Measurements from ENCODE around the gene SMC1A. TPM values are rescaled to one million over a fixed set of nuclear protein-coding genes. Genes with fewer than 3 reads are reported as not detected.

Gene SMC1A
- total and polyA plus RNA-seq, 2 of the 8 experiments (the other 6 are each of a cell fraction or from before 2014, with no cell fraction given): 22.2 to 98.1 TPM

DNA sequence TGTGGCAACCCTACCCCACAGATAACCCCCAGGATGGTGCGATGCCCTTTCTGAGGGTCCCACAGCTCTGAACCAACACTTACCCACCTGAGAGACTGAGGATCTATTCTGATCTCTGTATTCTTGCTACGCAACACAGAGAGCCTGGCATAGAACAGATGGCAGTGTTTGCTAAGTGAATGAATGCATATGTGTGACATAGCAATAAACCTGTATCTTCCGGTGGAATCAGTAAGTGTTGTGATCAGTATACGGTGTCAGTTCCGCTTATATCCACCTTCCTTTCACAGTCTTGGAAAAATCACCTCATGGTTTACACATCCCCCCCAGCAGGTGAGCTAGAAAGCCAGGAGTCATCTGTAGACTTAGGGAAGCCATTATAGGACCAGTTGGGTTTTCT lies 17.6 kb upstream of the SMC1A start:
- no peak overlapping the region for H4K5ac ChIP-seq (ENCODE audit: insufficient read length, low read depth, low read length)
- no peak overlapping the region for H2AK5ac ChIP-seq (ENCODE audit: low read depth, low read length)
- no peaks in the 10 kb centered on the region for H3K79me1 ChIP-seq (ENCODE audit: low read depth, low read length)
- H4K91ac ChIP-seq (replicated peaks; ENCODE audit: insufficient read length, low read length): no peak overlapping the region
- DNase-seq (ENCODE audit: low read depth in 1 of 2, low spot score in 2 of 2): no peak
- CTCF ChIA-PET (ENCODE audit: partially characterized antibody): interaction anchor here (0.8 to 0.9 kb wide), 2 partner anchors 31 to 156 kb away, joined by 3 read pairs; no protein-coding TSS in a partner anchor
- H4K8ac ChIP-seq (ENCODE audit: extremely low read depth, insufficient read depth, low read length): no peak overlapping the region
- no peaks in the 10 kb centered on the region for H3K9me3 ChIP-seq (ENCODE audit: insufficient read depth in 2 of 2, low read depth in 1 of 2, low read length in 1 of 2)
- H2BK20ac ChIP-seq (ENCODE audit: low read length): no peak overlapping the region
- H3K14ac ChIP-seq (ENCODE audit: insufficient read length): no peak overlapping the region
- peak; percentile 86 for FAIRE-seq
- H2BK5ac ChIP-seq (ENCODE audit: low read depth, low read length): no peak overlapping the region
- H3K4me3 ChIP-seq (ENCODE audit: extremely low read depth in 1 of 4, insufficient read depth in 2 of 4, low read depth in 3 of 4, low read length in 4 of 4): peak overlapping the region in 2 of 4 experiments; percentile 56 to 65; a peak in 5 of 8 replicates
- no peak overlapping the region for H3K56ac ChIP-seq (replicated peaks; ENCODE audit: insufficient read length, low read depth, low read length)
- no peaks in the 10 kb centered on the region for H3K36me3 ChIP-seq (ENCODE audit: control insufficient read depth in 2 of 4, insufficient read depth in 4 of 4, low read length in 3 of 4)
- 0 out of 7 replicates have a peak, but pooled peaks cover 0 to 3% (median 0%) of the 10 kb centered on the region in 4 experiments for H3K4me1 ChIP-seq (replicated peaks in 1 of 4; ENCODE audit: control insufficient read depth in 3 of 4, insufficient read depth in 4 of 4, low read length in 3 of 4)
- H3K18ac ChIP-seq (ENCODE audit: extremely low read depth, low read length): no peak overlapping the region
- peaks cover 0 to 12% (median 7%) of the 10 kb centered on the region in 4 experiments; a peak in 5 of 7 replicates for H3K27me3 ChIP-seq (replicated peaks in 1 of 4; ENCODE audit: control insufficient read depth in 3 of 4, extremely low read depth in 1 of 4, insufficient read depth in 3 of 4, low read length in 3 of 4)
- H2BK12ac ChIP-seq (ENCODE audit: low read depth, low read length): no peak overlapping the region
- H3K23me2 ChIP-seq (ENCODE audit: low read depth, low read length): peaks cover 5% of the 10 kb centered on the region; the same call in 1 of the 2 replicates
- H3K79me2 ChIP-seq (ENCODE audit: control insufficient read depth in 1 of 2, insufficient read depth in 2 of 2, low read length in 2 of 2): no peaks in the 10 kb centered on the region
- POLR2A ChIA-PET (ENCODE audit: partially characterized antibody): no interaction called here
- H4K20me1 ChIP-seq (replicated peaks in 1 of 2; ENCODE audit: control insufficient read depth in 1 of 2, insufficient read depth in 2 of 2, low read length in 2 of 2): no peaks in the 10 kb centered on the region
- WGBS, 2 experiments (ENCODE audit: extremely low coverage in 1 of 2, insufficient coverage in 1 of 2, insufficient read length in 1 of 2, insufficient replicate concordance in 2 of 2, low coverage in 1 of 2, low lambda C conversion rate in 2 of 2, missing lambda C conversion rate in 1 of 2): 93% methylated on average over 5 of the region's 5 CpGs; no CpG with 5 or more reads in 1 of the 2 experiments
- no peak overlapping the region for H3K4ac ChIP-seq (replicated peaks; ENCODE audit: insufficient read length, low read depth, low read length)
- H3K4me2 ChIP-seq (ENCODE audit: insufficient read depth in 1 of 2, low read depth in 2 of 2, low read length in 2 of 2): peak overlapping the region; percentile 74 to 90
- H2BK120ac ChIP-seq (replicated peaks; ENCODE audit: low read depth, low read length): no peak overlapping the region
- peak overlapping the region; percentile 90; the same call in 1 of the 2 replicates for H2AFZ ChIP-seq (ENCODE audit: low read length)
- no peak overlapping the region for H3K9ac ChIP-seq (replicated peaks in 1 of 4; ENCODE audit: extremely low read depth in 1 of 4, low read depth in 3 of 4, low read length in 3 of 4)
- H2BK15ac ChIP-seq (ENCODE audit: low read length): no peak overlapping the region
- H3K23ac ChIP-seq (ENCODE audit: insufficient read length): no peak overlapping the region
- H3K27ac ChIP-seq (ENCODE audit: low read depth, low read length): no peak overlapping the region
- TF ChIP-seq SP4 (IDR thresholded peaks at IDR 0.05; ENCODE audit: low read length): no peak
- TF ChIP-seq MAFK (IDR thresholded peaks at IDR 0.05; ENCODE audit: low read depth, low read length): no peak
- no peak for TF ChIP-seq BACH1 (IDR thresholded peaks at IDR 0.05; ENCODE audit: low read length)
- no peak for TF ChIP-seq NRF1 (IDR thresholded peaks at IDR 0.05; ENCODE audit: low read depth, low read length)
- TF ChIP-seq CBX5 (IDR thresholded peaks at IDR 0.05; ENCODE audit: low read depth, low read length): no peak
- no peak for TF ChIP-seq RAD21 (IDR thresholded peaks at IDR 0.05 in 1 of 2, conservative IDR thresholded peaks at IDR 0.05 in 1 of 2; ENCODE audit: low read depth in 2 of 2, low read length in 2 of 2)
- no peak for TF ChIP-seq SUZ12 (IDR thresholded peaks at IDR 0.05; ENCODE audit: low read length)
